Kidney tubule cell (primary cell): ENCODE results near the gene KCNAB1.
"Not testable (repeated sequence)": the region's sequence is repeated elsewhere in the genome, so short reads cannot be mapped to it uniquely, and the experiment has no call there.

Experiments
- DNase-seq: peaks from one replicate; pipeline ENCODE4 v3.0.0-alpha.2; 2018; ENCODE audit warnings: low spot score

Gene KCNAB1

DNA sequence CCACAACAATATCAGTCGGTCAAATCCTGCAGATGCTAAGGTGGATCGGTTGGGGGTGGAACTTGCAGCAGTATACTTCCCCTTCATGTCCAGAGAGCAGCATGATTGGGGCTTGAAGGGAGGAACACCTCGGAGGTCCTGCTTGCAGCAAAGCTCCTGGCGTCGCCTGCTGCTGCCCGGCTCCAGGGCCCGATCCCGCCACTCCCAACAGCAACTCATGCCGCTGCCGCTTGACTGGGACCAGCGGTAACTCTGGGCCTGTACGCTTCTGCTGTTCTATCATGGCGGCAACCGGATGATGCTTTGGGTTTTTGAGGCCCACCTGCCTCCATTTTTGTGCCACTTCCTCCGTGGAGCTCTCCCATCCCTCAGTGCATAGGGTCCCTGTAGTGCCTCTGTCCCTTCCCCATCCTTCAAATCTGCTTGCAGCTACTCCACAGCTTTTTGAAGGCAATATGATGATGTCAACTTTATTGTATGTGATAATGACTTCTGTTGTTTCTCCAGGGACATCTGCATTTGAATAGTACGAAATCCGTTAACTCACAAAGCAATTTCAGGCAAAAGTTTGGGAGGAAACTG is 56.3 kb downstream of the KCNAB1 start:
- no peak for DNase-seq

GRCh38 chr3:156180077-156180476 is 59.7 kb downstream of the KCNAB1 start:
- DNase-seq = peak; percentile 34

- DNase-seq = peak; percentile 89
These were observed 61.1 kb downstream of the KCNAB1 start for GRCh38 chr3:156181509-156181908.

- DNase-seq = no peak
These were observed 63.0 kb downstream of the KCNAB1 start for GRCh38 chr3:156183396-156183795.

DNA sequence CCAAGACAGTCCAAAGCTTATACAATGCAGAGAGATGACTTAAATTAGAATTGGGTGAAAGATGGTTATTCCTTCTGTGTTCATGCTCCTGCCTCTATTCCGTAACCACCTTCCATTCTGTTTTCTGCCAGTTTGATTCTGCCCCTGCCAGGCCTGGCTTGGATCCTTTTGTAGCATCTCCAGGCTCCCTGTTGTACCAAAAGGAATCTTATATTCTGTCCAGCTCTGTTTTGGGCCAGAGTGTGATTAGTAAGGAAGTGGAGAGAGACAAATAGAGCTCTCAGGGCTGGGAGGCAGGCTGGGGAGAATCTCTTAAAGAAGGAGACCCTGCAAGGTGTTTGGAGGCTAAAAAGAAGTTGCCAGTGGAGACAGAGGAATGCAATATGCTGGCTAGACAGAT is 63.8 kb downstream of the KCNAB1 start:
- DNase-seq = no peak

DNA sequence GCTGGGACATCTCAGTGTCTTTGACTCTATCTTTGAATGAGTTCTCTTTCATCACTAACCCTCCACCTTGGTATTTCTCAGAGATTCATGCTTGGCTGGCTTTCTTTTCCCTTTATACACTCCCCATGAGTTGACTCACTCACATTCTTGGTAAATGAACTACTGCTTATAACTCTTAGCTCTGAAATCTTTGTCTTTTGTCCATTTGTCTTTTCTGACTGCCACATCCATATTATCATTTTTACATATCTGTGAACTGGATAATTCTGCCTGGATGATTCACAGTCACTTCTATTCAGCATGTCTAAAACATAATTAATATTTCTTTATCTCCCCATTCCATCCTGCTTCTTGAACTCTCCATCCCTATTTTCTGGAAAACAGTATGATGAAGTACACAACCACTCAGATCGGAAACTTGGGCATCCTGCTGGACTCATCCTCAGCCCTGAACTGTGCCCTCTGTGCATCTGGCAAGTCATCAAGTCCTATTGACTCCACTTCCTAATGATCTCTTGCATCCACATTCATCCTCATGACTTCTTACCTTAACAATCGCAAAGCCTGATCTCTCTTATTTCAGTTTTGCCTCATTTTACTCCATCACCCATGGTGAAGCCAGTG is 66.9 kb downstream of the KCNAB1 start:
- peak; percentile 93 for DNase-seq

DNA sequence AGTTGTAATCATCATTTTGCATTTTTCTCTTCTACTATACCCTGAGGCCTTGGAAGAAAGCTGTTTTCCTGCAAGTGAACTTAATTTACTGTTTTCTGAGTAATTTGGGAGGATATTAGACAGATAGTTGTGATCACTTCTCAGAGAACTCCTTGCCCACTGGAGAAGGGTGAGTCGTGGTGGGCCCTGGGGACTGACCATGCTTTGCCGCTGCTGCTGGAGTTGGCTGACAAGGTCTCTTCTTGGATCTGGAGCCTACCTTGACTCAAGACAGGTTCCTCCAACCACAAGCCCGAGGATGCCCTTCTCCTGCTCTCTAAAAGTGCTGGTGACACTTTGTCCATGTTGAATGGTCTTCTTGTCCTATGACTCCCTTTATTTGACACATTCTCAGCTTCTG is 68.4 kb downstream of the KCNAB1 start:
- no peak for DNase-seq

- DNase-seq = no peak
These were observed 69.5 kb downstream of the KCNAB1 start for GRCh38 chr3:156189927-156190326.

DNA sequence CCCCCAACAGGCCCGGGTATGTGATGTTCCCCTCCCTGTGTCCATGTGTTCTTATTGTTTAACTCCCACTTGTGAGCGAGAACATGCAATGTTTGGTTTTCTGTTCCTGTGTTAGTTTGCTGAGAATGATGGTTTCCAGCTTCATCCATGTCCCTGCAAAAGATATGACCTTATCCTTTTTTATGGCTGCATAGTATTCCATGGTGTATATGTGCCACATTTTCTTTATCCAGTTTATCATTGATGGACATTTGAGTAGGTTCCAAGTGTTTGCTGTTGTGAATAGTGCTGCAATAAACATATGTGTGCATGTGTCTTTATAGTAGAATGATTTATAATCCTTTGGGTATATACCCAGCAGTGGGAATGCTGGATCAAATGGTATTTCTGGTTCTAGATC is 74.6 kb downstream of the KCNAB1 start:
- not testable (repeated sequence) for DNase-seq

DNA sequence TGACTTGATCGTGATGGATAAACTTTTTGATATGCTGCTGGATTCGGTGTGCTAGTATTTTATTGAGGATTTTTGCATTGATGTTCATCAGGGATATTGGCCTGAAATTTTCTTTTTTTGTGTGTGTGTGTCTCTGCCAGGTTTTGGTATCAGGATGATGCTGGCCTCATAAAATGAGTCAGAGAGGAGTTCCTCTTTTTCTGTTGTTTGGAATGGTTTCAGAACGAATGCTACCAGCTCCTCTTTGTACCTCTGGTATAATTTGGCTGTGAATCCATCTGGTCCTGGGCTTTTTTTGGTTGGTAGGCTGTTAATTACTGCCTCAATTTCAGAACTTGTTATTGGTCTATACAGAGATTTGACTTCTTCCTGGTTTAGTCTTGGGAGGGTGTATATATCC is 76.8 kb downstream of the KCNAB1 start:
- DNase-seq = not testable (repeated sequence)

DNA sequence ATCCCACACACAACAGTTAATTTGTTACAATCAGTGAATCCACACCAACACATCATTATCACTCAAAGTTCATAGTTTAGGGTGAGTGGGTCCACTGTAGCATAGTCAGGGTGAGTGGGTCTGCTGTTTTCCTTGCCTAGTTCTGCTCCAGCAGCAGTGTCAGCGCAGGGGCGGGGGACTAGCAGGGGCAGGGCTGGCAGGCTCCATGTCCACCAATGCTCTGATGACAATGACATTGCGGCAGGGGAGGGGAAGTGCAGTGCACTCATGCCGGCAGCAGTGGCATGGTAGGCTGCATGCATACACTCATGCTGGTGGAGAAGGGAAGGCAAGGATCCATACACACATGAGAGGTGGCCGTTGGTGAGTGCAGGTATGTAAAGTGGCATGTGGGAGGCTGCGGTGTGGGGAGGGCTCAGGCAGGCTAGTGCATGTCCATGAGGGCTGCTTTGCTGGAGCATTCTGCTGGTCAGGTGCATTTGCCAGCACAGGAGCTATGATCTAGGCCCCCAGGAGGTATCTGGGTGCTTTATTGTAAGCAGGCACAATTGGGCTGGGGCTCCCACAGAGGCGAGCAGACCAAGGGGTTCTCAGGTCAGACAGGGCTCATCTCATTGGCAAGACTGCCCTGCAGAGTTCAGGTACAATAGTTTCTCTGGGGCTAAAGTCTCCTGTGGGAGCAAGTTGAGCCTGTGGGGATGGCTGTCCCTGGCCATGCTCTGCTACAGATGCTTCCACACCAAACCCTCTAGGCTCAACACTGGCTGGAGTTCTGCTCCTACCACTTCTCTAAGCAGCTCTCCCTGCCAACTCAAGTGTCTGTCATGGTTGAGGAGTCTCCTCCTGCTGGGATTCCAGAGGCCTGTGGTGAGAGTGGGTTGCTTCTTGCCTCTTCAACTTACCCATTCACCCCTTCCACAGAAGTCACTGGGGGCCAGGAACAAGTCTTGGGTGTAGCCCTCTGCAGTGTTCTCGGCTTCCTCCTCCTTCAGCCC is 81.3 kb downstream of the KCNAB1 start:
- peak; percentile 33 for DNase-seq

DNA sequence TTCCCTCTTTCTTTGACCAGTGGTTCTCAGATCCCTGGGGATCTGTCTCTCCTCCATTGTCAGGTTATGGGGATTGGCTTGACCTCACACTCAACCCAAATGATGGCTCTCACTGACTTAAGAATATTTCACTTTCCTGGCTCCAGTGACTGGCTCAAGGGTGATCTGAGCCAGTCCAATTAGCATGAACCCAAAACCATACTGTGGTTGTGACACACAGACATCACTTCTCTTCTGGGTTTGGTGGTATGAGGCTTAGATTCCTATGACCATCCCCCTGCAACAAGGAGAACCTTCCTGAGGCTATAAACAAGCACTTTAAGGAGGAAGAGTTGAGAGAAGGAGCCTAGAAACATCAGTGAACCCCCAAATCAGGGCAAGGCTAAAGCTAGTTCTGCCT is 85.8 kb downstream of the KCNAB1 start:
- peak; percentile 23 for DNase-seq

GRCh38 chr3:156207802-156208685 is 87.7 kb downstream of the KCNAB1 start:
- no peak for DNase-seq

GRCh38 chr3:156209631-156210335 is 89.4 kb downstream of the KCNAB1 start:
- no peak for DNase-seq

DNA sequence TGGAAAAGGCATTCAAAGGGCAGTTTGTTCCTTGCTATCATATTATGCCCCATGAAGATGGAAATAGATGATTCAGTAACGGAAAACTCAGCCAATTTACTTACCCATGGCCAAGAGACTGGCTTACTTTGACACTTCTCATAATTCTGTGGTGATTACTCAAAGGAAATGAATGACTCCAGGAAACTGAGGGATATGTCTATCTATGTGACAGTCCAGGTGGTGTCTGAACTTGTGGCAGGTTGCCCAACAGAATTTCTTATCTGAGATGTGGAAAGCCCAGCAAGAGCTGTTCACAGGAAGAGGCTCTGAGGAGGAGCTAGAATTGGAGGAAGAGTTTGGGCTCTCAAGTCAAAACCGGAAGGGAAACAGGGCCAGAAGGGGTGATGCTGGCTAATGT is 91.2 kb downstream of the KCNAB1 start:
- peak; percentile 95 for DNase-seq

DNA sequence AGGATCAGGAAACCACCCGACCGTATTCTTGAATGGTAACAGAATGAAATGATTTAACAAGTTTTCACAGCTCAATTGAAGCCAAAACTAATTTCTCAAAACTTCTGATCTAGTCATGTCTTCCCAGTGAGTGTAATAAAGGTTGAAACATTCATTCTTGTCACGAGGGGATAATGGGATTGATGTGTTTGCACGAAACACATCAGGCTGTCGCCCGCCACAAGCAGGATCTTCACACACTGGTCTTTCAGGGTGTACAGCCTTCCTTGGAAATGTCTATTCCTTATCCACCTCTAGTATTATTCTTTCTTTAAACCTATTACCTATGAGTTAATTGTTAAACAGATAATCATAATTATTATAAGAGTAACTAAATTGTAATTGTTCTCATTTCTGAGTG is 94.3 kb downstream of the KCNAB1 start:
- no peak for DNase-seq

DNA sequence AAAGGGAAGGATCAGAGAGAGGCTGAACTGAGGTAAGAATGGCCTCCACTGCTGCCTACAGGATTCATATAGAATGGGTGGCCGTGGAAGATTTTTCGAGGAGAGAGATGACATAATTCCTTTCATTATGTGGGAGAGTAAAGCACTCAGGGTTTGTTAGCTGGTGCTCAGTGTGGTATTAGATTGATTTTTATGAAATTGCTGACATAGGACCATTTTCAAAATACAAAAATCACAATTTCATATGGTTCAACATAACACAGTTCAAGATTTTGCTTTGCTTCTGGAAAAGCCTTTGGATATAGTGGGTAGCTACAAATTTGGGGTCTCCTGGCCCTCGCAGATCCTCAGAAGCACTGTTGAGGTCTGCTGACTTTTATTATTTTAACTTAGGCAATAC is 95.4 kb downstream of the KCNAB1 start:
- DNase-seq = no peak

GRCh38 chr3:156216216-156216615 is 95.8 kb downstream of the KCNAB1 start:
- no peak for DNase-seq

DNA sequence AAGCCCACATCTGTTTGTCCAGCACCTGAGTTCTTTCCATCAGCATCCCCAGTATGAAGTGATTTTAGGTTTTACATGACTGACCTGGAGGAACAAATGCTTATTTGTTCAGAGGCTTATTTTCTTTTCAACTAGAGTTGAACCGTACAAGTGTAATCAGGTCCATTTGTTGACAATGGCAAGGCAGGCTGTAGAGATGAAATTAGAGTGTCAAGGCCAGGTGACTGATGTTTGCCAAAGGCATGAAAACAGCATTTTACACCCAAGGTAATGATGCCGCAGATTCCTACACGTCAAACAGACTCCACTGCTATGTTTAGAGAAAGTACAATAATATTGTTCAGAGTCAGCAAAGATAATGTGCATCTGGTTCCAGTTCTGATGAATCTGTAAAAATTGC is 96.5 kb downstream of the KCNAB1 start:
- no peak for DNase-seq

GRCh38 chr3:156217674-156218352 is 97.4 kb downstream of the KCNAB1 start:
- peak; percentile 40 for DNase-seq

GRCh38 chr3:156218353-156218744 is 98.0 kb downstream of the KCNAB1 start:
- DNase-seq = no peak
